NCI-H1417 treated with DMSO at 0.1 percent for 48 hours (cell line): ENCODE data around the gene ENDOG.
"Not testable (repeated sequence)": the region's sequence is repeated elsewhere in the genome, so short reads cannot be mapped to it uniquely, and the experiment has no call there.

Experiments
- DNase-seq: peaks from one replicate; lab custom pipeline; 2025; lab: John Stamatoyannopoulos, UW

ENDOG gene

GRCh38 chr9:128828719-128829452, 10.6 kb downstream of the ENDOG start:
- no peak for DNase-seq

GRCh38 chr9:128829477-128830251, 11.4 kb downstream of the ENDOG start, which contains the start of gene SPOUT1:
TSS of gene SPOUT1 (minus strand) at chr9:128829794. CDS start at chr9:128829780, 14 bp downstream.
- peak; percentile 87 for DNase-seq

GRCh38 chr9:128833696-128834095, 15.4 kb downstream of the ENDOG start:
- DNase-seq: no peak

- no peak for DNase-seq
Measured at GRCh38 chr9:128835246-128836210, 17.2 kb downstream of the ENDOG start.

- DNase-seq: no peak
Measured at GRCh38 chr9:128836509-128837145, 18.3 kb downstream of the ENDOG start.

- no peak for DNase-seq
Measured at GRCh38 chr9:128838338-128838737, 20.0 kb downstream of the ENDOG start.

- DNase-seq: no peak
Measured at GRCh38 chr9:128840524-128840923, 22.2 kb downstream of the ENDOG start.

- DNase-seq: no peak
Measured at GRCh38 chr9:128841694-128842492, 23.6 kb downstream of the ENDOG start.

- DNase-seq: not testable (repeated sequence)
Measured at GRCh38 chr9:128843171-128843570, 24.9 kb downstream of the ENDOG start.

- DNase-seq: no peak
Measured at GRCh38 chr9:128845186-128845931, 27.1 kb downstream of the ENDOG start.

GRCh38 chr9:128846680-128847030, 28.4 kb downstream of the ENDOG start:
- no peak for DNase-seq

GRCh38 chr9:128847803-128848202, 29.5 kb downstream of the ENDOG start:
- no peak for DNase-seq

GRCh38 chr9:128851024-128851423, 32.7 kb downstream of the ENDOG start:
- DNase-seq: not testable (repeated sequence)

- DNase-seq: not testable (repeated sequence)
Measured at GRCh38 chr9:128851779-128852600, 33.7 kb downstream of the ENDOG start.

GRCh38 chr9:128852646-128853045, 34.3 kb downstream of the ENDOG start:
- not testable (repeated sequence) for DNase-seq

GRCh38 chr9:128854454-128854853, 36.2 kb downstream of the ENDOG start:
- not testable (repeated sequence) for DNase-seq

GRCh38 chr9:128858476-128858875, 40.2 kb downstream of the ENDOG start:
- DNase-seq: not testable (repeated sequence)

- no peak for DNase-seq
Measured at GRCh38 chr9:128860937-128861336, 42.6 kb downstream of the ENDOG start.

GRCh38 chr9:128861501-128861900, 43.2 kb downstream of the ENDOG start:
- DNase-seq: no peak
